Measurements from ENCODE around the gene CLASP2. TPM values are rescaled to one million over a fixed set of nuclear protein-coding genes. Genes with fewer than 3 reads are reported as not detected.

The CLASP2 gene
- total and polyA plus RNA-seq, 2 experiments from 2014 or later, result 38.7 to 112 TPM

GRCh38 chr3:33716227-33716626 is 1.8 kb downstream of the CLASP2 start:
- TF ChIP-seq, protein P1, sequence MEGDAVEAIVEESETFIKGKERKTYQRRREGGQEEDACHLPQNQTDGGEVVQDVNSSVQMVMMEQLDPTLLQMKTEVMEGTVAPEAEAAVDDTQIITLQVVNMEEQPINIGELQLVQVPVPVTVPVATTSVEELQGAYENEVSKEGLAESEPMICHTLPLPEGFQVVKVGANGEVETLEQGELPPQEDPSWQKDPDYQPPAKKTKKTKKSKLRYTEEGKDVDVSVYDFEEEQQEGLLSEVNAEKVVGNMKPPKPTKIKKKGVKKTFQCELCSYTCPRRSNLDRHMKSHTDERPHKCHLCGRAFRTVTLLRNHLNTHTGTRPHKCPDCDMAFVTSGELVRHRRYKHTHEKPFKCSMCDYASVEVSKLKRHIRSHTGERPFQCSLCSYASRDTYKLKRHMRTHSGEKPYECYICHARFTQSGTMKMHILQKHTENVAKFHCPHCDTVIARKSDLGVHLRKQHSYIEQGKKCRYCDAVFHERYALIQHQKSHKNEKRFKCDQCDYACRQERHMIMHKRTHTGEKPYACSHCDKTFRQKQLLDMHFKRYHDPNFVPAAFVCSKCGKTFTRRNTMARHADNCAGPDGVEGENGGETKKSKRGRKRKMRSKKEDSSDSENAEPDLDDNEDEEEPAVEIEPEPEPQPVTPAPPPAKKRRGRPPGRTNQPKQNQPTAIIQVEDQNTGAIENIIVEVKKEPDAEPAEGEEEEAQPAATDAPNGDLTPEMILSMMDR (IDR thresholded peaks at IDR 0.05; ENCODE audit: low read depth, low read length), result no peak
- no peaks in the 10 kb centered on the region for H3K9me3 ChIP-seq (ENCODE audit: low read depth)
- DNase-seq (ENCODE audit: low read depth in 1 of 2, low spot score in 1 of 2), result no peak
- H3K27me3 ChIP-seq, result no peaks in the 10 kb centered on the region
- no peaks in the 10 kb centered on the region for H3K36me3 ChIP-seq
- peak overlapping the region; percentile 89 for H3K4me3 ChIP-seq
- H3K4me1 ChIP-seq (ENCODE audit: low read depth), result peaks cover 14% of the 10 kb centered on the region
- no peak overlapping the region for H3K27ac ChIP-seq

DNA sequence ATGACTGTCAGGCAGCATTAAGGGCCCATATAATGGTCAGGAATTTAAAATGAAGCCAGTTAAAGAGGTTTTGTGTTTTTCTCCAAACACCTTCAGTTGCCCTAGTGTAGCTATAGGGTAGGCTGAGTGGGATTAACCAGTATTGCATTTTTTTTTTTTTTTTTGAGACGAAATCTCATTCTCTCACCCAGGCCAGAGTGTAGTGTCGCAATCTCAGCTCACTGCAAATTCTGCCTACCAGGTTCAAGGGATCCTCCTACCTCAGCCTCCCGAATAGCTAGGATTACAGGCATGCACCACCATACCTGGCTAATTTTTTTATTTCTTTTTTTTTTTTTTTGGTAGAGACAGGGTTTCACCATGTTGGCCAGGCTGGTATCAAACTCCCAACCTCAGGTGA is 7.0 kb downstream of the CLASP2 start:
- Histone ChIP-seq H3K27ac (no peak overlapping the region), H3K4me1 (ENCODE audit: low read depth) (peaks cover 4% of the 10 kb centered on the region), H3K36me3 (no peaks in the 10 kb centered on the region), H3K27me3 (no peaks in the 10 kb centered on the region), H3K4me3 (no peak overlapping the region), H3K9me3 (ENCODE audit: low read depth) (no peaks in the 10 kb centered on the region)
- TF ChIP-seq, protein P1 (IDR thresholded peaks at IDR 0.05; ENCODE audit: low read depth, low read length), result no peak
- DNase-seq (ENCODE audit: low read depth in 1 of 2, low spot score in 1 of 2), result no peak

DNA sequence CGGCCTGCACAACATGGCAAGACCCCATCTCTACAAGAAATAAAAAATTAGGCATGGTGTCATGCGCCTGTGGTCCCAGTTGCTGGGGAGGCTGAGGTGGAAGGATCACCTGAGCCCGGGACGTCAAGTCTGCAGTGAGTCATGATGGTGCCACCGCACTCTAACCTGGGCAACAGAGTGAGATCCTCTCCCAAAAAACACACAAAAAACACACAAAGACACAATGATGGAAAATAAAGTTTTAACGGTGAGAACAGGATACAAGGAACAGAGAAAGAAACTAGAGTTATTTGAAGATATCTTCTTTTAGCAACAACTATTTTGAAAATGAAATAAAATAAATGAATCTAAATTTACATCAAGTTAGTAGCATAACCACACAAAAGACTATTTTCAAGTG is 12.0 kb downstream of the CLASP2 start:
- no peak overlapping the region for H3K4me3 ChIP-seq
- no peak for DNase-seq (ENCODE audit: low read depth in 1 of 2, low spot score in 1 of 2)
- TF ChIP-seq, protein P1 (IDR thresholded peaks at IDR 0.05; ENCODE audit: low read depth, low read length), result no peak

DNA sequence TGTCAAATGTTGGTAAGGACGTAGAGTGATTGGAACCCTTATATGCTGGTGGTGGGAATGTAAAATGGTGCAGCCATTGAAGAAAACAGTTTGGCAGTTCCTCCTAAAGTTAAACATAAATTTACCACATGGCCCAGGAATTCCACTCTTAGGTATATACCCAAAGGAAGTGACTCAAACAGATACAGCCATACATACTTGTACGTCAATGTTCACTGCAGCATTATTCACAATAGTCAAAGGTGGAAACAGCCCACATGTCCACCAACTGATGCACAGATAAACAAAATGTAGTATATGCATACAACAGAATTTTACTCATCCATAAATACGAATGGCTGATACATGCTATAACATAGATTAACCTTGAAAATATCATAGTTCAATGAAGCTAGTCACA is 13.2 kb downstream of the CLASP2 start:
- H3K9me3 ChIP-seq (ENCODE audit: low read depth), result no peaks in the 10 kb centered on the region
- H3K36me3 ChIP-seq, result no peaks in the 10 kb centered on the region
- no peak overlapping the region for H3K4me3 ChIP-seq
- H3K4me1 ChIP-seq (ENCODE audit: low read depth), result no peaks in the 10 kb centered on the region
- no peak for DNase-seq (ENCODE audit: low read depth in 1 of 2, low spot score in 1 of 2)
- TF ChIP-seq, protein P1 (IDR thresholded peaks at IDR 0.05; ENCODE audit: low read depth, low read length), result no peak
- no peaks in the 10 kb centered on the region for H3K27me3 ChIP-seq
- no peak overlapping the region for H3K27ac ChIP-seq

More for the DNA sequence above, 12.0 kb downstream of the CLASP2 start:
- Histone ChIP-seq H3K4me1 (ENCODE audit: low read depth) (no peaks in the 10 kb centered on the region), H3K27me3 (no peaks in the 10 kb centered on the region), H3K36me3 (no peaks in the 10 kb centered on the region), H3K27ac (no peak overlapping the region), H3K9me3 (ENCODE audit: low read depth) (no peaks in the 10 kb centered on the region)

DNA sequence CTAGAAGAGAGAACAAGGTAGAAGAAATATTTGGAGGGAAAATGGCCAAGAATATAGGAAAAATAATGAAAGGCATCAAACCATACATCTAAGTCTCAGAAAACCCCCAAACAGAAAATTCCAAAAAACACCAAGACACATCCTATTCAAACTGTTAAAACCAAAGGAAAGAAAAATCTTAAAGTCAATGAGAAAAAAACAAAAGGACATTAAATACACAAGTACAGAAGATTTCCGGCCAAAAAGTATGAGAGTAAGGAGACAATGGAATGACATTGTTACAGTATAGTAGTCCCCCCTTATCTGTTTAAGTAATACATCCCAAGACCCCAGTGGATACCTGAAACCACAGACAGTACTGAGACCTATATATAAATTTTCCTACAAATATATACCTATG is 18.8 kb downstream of the CLASP2 start:
- Histone ChIP-seq H3K27me3 (no peaks in the 10 kb centered on the region), H3K4me3 (no peak overlapping the region), H3K9me3 (ENCODE audit: low read depth) (no peaks in the 10 kb centered on the region), H3K36me3 (no peaks in the 10 kb centered on the region), H3K27ac (no peak overlapping the region), H3K4me1 (ENCODE audit: low read depth) (no peaks in the 10 kb centered on the region)
- TF ChIP-seq, protein P1 (IDR thresholded peaks at IDR 0.05; ENCODE audit: low read depth, low read length), result no peak
- DNase-seq (ENCODE audit: low read depth in 1 of 2, low spot score in 1 of 2), result no peak

- no peaks in the 10 kb centered on the region for H3K4me1 ChIP-seq (ENCODE audit: low read depth)
- no peak overlapping the region for H3K4me3 ChIP-seq
- DNase-seq (ENCODE audit: low read depth in 1 of 2, low spot score in 1 of 2), result no peak
- H3K9me3 ChIP-seq (ENCODE audit: low read depth), result no peaks in the 10 kb centered on the region
- TF ChIP-seq, protein P1 (IDR thresholded peaks at IDR 0.05; ENCODE audit: low read depth, low read length), result no peak
- no peak overlapping the region for H3K27ac ChIP-seq
- H3K36me3 ChIP-seq, result no peaks in the 10 kb centered on the region
- no peaks in the 10 kb centered on the region for H3K27me3 ChIP-seq
Measured at GRCh38 chr3:33694944-33695343, 23.1 kb downstream of the CLASP2 start.
